GM19240 (cell line): ENCODE measurements around the gene PDZRN4.
"Not testable (repeated sequence)": the region's sequence is repeated elsewhere in the genome, so short reads cannot be mapped to it uniquely, and the experiment has no call there.

Experiments used
- DNase-seq: peaks from one replicate; pipeline ENCODE4 v3.0.0; 2011; ENCODE audit warnings: low spot score; ENCODE audit not compliant: insufficient read length

Gene PDZRN4

DNA sequence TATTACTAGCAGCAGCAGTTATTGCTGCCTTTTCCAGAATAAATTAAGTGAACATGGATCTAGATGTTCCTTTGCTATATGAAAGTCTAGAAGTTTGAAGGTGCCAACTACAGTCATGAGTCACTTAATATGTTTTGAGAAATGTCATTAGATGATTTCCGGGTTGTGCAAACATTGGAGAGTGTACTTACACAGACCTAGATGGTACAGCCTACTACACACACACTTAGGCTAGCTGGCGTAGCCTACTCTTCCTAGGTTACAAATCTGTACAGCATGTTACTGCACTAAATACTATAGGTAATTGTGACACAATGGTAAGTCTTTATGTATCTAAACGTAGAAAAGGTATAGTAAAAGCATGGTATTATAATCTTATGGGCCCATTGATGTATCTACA lies 368.1 kb downstream of the PDZRN4 start:
- DNase-seq = no peak

GRCh38 chr12:41557344-41557743 lies 369.2 kb downstream of the PDZRN4 start:
- DNase-seq = no peak

GRCh38 chr12:41558671-41559070 lies 370.6 kb downstream of the PDZRN4 start:
- no peak for DNase-seq

- no peak for DNase-seq
These were observed 374.9 kb downstream of the PDZRN4 start for GRCh38 chr12:41563051-41563450.

DNA sequence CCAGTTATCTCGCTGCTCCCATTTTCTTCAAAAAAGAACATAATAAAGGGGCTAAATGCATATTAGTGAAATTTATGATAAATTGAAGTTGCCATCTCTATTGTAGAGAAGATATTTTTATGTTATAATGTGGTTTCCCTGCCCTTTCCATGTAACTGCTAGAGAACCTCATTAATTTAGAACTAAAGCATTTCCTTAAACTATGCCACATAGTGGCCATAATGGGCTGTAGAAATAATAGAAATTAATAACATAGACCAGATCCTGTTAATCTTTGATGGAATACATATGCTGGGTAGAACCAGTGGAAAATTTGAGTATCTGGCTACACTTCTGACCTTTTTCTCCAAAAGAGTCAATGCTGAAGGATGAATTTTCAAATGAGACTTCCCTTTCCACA lies 376.7 kb downstream of the PDZRN4 start:
- DNase-seq = no peak

DNA sequence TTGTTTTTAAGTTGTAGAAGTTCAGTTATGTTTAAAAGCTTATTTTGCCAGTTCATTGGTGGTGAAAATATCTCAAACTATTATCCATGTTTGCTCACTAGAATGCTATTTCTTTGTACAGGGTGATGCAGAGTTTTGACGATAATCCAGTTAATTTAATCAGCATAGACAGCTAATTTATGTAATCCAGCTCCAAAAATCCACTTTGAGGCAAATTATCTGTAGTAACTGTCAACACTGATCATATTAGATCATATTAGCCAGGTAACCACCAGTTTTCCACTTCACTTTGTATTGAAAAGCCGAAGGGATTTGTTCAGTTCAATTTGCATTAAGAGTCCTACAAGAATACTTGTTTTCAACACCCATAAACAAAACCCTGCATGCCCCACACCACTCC lies 378.6 kb downstream of the PDZRN4 start:
- DNase-seq = no peak

- DNase-seq = no peak
These were observed 385.3 kb downstream of the PDZRN4 start for GRCh38 chr12:41573445-41573844.

GRCh38 chr12:41576925-41577324 lies 388.8 kb downstream of the PDZRN4 start:
- no peak for DNase-seq

DNA sequence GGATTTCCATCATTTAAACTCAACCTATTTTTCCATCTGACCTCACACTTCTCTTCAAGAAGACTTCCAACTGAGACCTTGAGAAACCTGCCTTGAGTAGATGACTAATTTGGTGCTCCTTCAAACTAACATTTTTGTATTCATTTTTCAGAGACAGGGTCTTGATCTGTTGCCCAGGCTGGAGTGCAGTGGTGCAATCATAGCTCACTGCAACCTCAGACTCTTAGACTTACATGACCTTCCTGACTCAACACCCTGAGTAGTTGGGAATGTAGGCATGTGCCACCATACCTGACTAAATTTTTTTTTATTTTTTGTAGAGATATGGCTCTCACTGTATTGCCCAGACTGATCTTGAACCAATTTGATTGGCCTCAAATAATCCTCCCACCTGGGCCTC lies 389.9 kb downstream of the PDZRN4 start:
- DNase-seq = no peak

GRCh38 chr12:41585784-41586183 lies 397.7 kb downstream of the PDZRN4 start:
- no peak for DNase-seq

- no peak for DNase-seq
These were observed 399.5 kb downstream of the PDZRN4 start for GRCh38 chr12:41587574-41587973.

GRCh38 chr12:41589878-41590277 lies 401.8 kb downstream of the PDZRN4 start:
- no peak for DNase-seq

GRCh38 chr12:41596190-41596589 lies 408.1 kb downstream of the PDZRN4 start:
- no peak for DNase-seq

GRCh38 chr12:41604830-41605229 lies 416.7 kb downstream of the PDZRN4 start:
- no peak for DNase-seq

- no peak for DNase-seq
These were observed 417.6 kb downstream of the PDZRN4 start for GRCh38 chr12:41605545-41606305.

DNA sequence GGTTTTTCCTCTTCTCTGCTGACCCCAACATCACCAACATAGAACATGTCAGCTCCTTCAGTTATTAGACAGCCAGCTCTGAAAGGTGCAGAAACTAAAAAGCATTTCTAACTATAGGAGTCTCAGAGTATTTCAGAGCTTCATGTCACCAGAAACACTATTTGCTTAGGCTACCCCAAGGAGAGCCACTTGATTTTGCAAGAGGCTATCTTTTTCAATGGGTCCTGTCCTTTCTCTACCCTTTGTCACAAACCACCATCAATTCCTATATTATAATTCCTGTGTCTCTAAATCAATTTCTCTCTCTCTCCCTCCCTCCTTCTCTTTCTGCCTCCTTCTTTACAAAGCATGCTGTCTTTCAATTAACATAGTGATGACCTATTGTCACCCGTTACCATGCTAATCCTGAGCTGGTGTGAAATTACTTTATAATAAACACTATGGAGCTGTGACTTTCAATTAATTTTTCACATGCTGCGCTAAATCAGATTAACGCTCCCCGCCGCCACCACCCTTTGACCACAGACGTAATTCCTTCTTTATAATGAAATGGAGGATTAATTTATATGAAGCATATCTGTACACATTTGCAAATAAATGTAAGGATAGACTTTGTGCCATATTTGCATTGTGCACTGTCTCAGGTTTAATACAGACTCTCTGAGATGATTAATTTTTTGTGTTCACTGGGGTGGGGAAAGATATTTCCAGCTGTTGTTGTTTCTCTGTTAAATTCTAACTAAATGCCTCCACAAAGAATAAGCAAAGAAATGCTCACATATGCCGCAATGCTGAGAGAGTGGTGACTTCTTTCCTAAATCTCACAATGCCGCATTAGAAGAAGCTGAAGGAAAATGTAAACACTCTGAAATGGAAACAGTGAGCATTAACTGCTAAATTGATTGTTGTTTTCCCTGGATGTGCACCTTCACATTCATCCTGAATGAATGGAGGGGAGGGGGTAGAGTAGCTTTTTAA lies 418.6 kb downstream of the PDZRN4 start:
- DNase-seq = no peak

GRCh38 chr12:41612892-41613557 lies 424.9 kb downstream of the PDZRN4 start:
- no peak for DNase-seq

DNA sequence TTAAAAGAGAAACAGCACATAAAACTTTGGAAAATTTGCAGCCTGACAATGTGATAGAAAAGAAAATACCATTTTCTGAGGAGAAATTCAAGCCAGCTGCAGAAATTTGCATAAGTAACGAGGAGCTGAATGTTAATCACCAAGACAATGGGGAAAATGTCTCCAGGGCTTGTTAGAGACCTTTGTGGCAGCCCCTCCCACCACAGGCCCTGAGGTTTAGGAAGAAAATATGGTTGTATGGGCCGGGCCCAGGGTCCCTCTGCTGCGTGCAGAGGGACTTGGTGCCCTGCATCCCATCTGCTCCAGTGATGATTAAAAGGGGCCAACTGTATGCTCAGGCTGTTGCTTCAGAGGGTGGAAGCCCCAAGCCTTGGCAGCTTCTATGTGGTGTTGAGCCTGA lies 427.1 kb downstream of the PDZRN4 start:
- not testable (repeated sequence) for DNase-seq

DNA sequence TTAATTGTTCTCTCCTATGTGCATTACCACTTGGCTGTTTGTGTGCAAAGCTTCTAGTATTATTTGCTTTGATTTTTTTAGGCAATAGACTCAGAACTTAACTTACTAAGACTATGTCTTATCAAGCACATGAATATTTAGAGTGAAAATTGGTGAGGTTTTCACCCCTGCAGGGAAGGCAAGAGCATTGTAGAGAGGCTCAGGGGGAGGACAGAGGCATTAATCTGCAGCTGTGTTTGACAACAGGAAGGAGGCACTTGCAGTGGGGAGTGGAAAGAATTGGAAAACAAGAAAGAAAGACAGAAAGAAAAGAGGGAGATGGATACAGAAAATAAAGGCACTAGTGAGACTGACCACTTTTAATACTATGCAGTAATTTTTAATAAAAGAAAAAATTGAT lies 431.6 kb downstream of the PDZRN4 start:
- DNase-seq = no peak

DNA sequence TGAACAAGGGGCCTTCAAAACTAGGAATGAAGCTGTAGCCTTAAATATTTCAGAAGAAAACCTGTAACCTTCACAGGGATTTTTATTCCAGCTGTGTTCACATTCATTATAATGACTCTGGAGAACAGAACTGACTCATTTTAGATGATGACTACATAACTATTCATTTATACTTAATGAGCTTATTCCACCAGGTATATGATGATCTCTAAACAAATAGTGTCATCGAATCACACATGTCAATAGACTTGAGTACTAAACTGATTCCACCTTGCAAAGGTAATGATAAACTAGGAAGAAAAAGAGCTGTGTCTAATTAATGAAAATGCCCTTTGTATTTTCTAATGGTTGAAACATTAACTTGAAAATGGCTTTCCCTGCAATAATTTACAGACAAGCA lies 433.2 kb downstream of the PDZRN4 start:
- DNase-seq = no peak
